Esophagus muscularis mucosa (tissue), 4 donors: ENCODE results near the gene SLC12A8.

ENCODE experiments used
- EP300 ChIP-seq: sonication (generic); formaldehyde crosslinking; IDR thresholded peaks from one replicate; pipeline ENCODE4 v1.6.1; 2017; ENCODE audit warnings: antibody characterized with exemption
- POLR2AphosphoS5 ChIP-seq, 2 donors: sonication (generic); formaldehyde crosslinking; IDR thresholded peaks; one replicate each; pipeline ENCODE4 v1.6.1; 2017; ENCODE audit warnings: antibody characterized with exemption in 2 of 2
- TF ChIP-seq, protein P1 (sequence below), 3 experiments: fragments of 200-600 bp in 2 of 3; fragments of 450-650 bp in 1 of 3; sonication (generic) in 2 of 3; IDR thresholded peaks; one replicate each; pipeline ENCODE4 v1.5.1; 2017 to 2019; ENCODE audit warnings: antibody characterized with exemption in 3 of 3, mild to moderate bottlenecking in 2 of 3, moderate library complexity in 1 of 3

GRCh38 chr3:125165189-125165947, 47.2 kb downstream of the SLC12A8 start:
- TF ChIP-seq, protein P1, sequence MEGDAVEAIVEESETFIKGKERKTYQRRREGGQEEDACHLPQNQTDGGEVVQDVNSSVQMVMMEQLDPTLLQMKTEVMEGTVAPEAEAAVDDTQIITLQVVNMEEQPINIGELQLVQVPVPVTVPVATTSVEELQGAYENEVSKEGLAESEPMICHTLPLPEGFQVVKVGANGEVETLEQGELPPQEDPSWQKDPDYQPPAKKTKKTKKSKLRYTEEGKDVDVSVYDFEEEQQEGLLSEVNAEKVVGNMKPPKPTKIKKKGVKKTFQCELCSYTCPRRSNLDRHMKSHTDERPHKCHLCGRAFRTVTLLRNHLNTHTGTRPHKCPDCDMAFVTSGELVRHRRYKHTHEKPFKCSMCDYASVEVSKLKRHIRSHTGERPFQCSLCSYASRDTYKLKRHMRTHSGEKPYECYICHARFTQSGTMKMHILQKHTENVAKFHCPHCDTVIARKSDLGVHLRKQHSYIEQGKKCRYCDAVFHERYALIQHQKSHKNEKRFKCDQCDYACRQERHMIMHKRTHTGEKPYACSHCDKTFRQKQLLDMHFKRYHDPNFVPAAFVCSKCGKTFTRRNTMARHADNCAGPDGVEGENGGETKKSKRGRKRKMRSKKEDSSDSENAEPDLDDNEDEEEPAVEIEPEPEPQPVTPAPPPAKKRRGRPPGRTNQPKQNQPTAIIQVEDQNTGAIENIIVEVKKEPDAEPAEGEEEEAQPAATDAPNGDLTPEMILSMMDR (IDR thresholded peaks at IDR 0.05) = peak; percentile 46 to 69 (median 50)
- no peak for TF ChIP-seq EP300
- TF ChIP-seq POLR2AphosphoS5 (IDR thresholded peaks at IDR 0.05) = no peak
